Left lobe of liver (tissue), 2 donors: ENCODE measurements around the gene METTL9. TPM values are rescaled to one million over a fixed set of nuclear protein-coding genes. Genes with fewer than 3 reads are reported as not detected.
"Not testable (repeated sequence)": the region's sequence is repeated elsewhere in the genome, so short reads cannot be mapped to it uniquely, and the experiment has no call there.

Experiments used
- ATAC-seq: fragments of 200-7000 bp; cut with Tn5 transposase; one replicate; pipeline ENCODE4 v1.9.1; 2020; ENCODE audit warnings: mild to moderate bottlenecking, moderate library complexity
- DNase-seq: peaks from one replicate; pipeline ENCODE4 v3.0.0-alpha.2; 2020; ENCODE audit warnings: low spot score
- total RNA-seq: library from RNA; stranded (reverse); gene quantifications from one replicate; pipeline ENCODE4 v1.2.1, GENCODE V29; 2021
- donor health status: DM: no; HTN: no; CAD: no; lungs with moderate emphysema.
- donor health status: DM: no; HTN: yes; CAD: no.

METTL9 gene
- total RNA-seq, 1 donor from 2014 or later, result 11.4 TPM

- no peak for DNase-seq
- no peak for ATAC-seq
Observed at GRCh38 chr16:21570676-21571017, 28.7 kb upstream of the METTL9 start.

GRCh38 chr16:21573506-21573905 is 25.9 kb upstream of the METTL9 start:
- ATAC-seq, result not testable (repeated sequence)

GRCh38 chr16:21574372-21574771 is 25.0 kb upstream of the METTL9 start:
- ATAC-seq (no peak), DNase-seq (no peak)

More at GRCh38 chr16:21573506-21573905, 25.9 kb upstream of the METTL9 start:
- not testable (repeated sequence) for DNase-seq

GRCh38 chr16:21576323-21576722 is 23.1 kb upstream of the METTL9 start:
- not testable (repeated sequence) for ATAC-seq, DNase-seq

GRCh38 chr16:21577487-21577886 is 21.9 kb upstream of the METTL9 start:
- not testable (repeated sequence) for DNase-seq, ATAC-seq

- ATAC-seq, DNase-seq: not testable (repeated sequence)
Observed at GRCh38 chr16:21578311-21578710, 21.1 kb upstream of the METTL9 start.

GRCh38 chr16:21580131-21580530 is 19.2 kb upstream of the METTL9 start:
- DNase-seq, ATAC-seq: not testable (repeated sequence)

- no peak for ATAC-seq
Observed at GRCh38 chr16:21580807-21581206, 18.6 kb upstream of the METTL9 start.

GRCh38 chr16:21584817-21585216 is 14.6 kb upstream of the METTL9 start:
- ATAC-seq, result no peak
- no peak for DNase-seq

More at GRCh38 chr16:21580807-21581206, 18.6 kb upstream of the METTL9 start:
- no peak for DNase-seq

GRCh38 chr16:21588593-21588992 is 10.8 kb upstream of the METTL9 start:
- not testable (repeated sequence) for ATAC-seq, DNase-seq

GRCh38 chr16:21589551-21589950 is 9.8 kb upstream of the METTL9 start:
- no peak for DNase-seq
- ATAC-seq, result no peak

- ATAC-seq (no peak), DNase-seq (no peak)
Observed at GRCh38 chr16:21590287-21590686, 9.1 kb upstream of the METTL9 start.

- no peak for ATAC-seq
- no peak for DNase-seq
Observed at GRCh38 chr16:21590796-21591195, 8.6 kb upstream of the METTL9 start.

GRCh38 chr16:21592191-21592590 is 7.2 kb upstream of the METTL9 start:
- ATAC-seq, result no peak
- DNase-seq, result no peak

- DNase-seq (no peak), ATAC-seq (no peak)
Observed at GRCh38 chr16:21593530-21594289, 5.7 kb upstream of the METTL9 start.

GRCh38 chr16:21597561-21598030 is 1.8 kb upstream of the METTL9 start:
- no peak for DNase-seq
- ATAC-seq, result no peak

GRCh38 chr16:21598206-21598605 is 1.2 kb upstream of the METTL9 start:
- ATAC-seq, result no peak
- DNase-seq, result no peak

GRCh38 chr16:21598701-21599121 is 666 bp upstream of the METTL9 start:
- DNase-seq (no peak), ATAC-seq (peak; percentile 3)

GRCh38 chr16:21600031-21600773 is 825 bp downstream of the METTL9 start:
- DNase-seq, result no peak
- peak; percentile 23 for ATAC-seq

- no peak for DNase-seq
- ATAC-seq, result no peak
Observed at GRCh38 chr16:21602785-21603184, 3.4 kb downstream of the METTL9 start.

- ATAC-seq (no peak), DNase-seq (no peak)
Observed at GRCh38 chr16:21603928-21604327, 4.6 kb downstream of the METTL9 start.

GRCh38 chr16:21605848-21606247 is 6.5 kb downstream of the METTL9 start:
- DNase-seq, ATAC-seq: not testable (repeated sequence)
